ENCODE data around the gene LRRC4.

Gene LRRC4

DNA sequence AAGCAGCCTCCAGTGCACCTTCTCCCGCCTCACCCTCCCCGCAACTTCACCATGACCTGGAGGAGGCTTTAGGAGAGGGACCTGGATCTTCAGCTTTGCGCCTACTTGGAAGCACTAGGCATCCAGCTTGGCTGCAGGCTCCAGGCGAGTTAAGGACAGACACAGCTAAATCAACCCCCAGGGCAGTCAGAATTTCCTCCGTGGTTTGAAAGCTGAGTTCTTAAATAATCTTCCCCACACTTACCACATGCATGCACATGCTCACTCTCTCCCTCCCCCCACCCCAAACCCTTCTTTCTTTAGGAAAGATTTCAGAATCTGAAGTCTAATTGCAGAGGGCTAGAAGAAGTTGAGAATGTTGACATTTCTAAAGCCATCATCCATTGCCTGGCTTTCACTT is 36.7 kb upstream of the LRRC4 start:
- Histone ChIP-seq H3K4me1 (ENCODE audit: insufficient read depth, insufficient read length) (peaks cover 7% of the 10 kb centered on the region), H3K27me3 (ENCODE audit: insufficient read depth, insufficient read length) (no peaks in the 10 kb centered on the region), H3K9ac (ENCODE audit: insufficient read length, low read depth) (no peak overlapping the region), H3K9me3 (ENCODE audit: insufficient read depth, low read length) (no peaks in the 10 kb centered on the region), H3K36me3 (ENCODE audit: insufficient read depth, insufficient read length, low read length) (peaks cover 13% of the 10 kb centered on the region), H3K4me3 (ENCODE audit: insufficient read length, low read depth) (no peak overlapping the region)
- TF ChIP-seq YY1 (IDR thresholded peaks at IDR 0.05; ENCODE audit: insufficient read depth, insufficient read length) (no peak), ZNF274 (IDR thresholded peaks at IDR 0.05; ENCODE audit: low read depth, low read length) (no peak), SUZ12 (IDR thresholded peaks at IDR 0.05; ENCODE audit: extremely low read depth, insufficient read depth, insufficient read length) (no peak)
- DNase-seq (ENCODE audit: low read depth, low spot score): no peak

- H3K4me3 ChIP-seq (ENCODE audit: insufficient read length, low read depth): no peak overlapping the region
- peaks cover 11% of the 10 kb centered on the region for H3K36me3 ChIP-seq (ENCODE audit: insufficient read depth, insufficient read length, low read length)
- TF ChIP-seq ZNF274 (IDR thresholded peaks at IDR 0.05; ENCODE audit: low read depth, low read length): no peak
- TF ChIP-seq SUZ12 (IDR thresholded peaks at IDR 0.05; ENCODE audit: extremely low read depth, insufficient read depth, insufficient read length): no peak
- TF ChIP-seq YY1 (IDR thresholded peaks at IDR 0.05; ENCODE audit: insufficient read depth, insufficient read length): no peak
- H3K9me3 ChIP-seq (ENCODE audit: insufficient read depth, low read length): no peaks in the 10 kb centered on the region
- H3K9ac ChIP-seq (ENCODE audit: insufficient read length, low read depth): no peak overlapping the region
- H3K4me1 ChIP-seq (ENCODE audit: insufficient read depth, insufficient read length): peaks cover 7% of the 10 kb centered on the region
- H3K27me3 ChIP-seq (ENCODE audit: insufficient read depth, insufficient read length): no peaks in the 10 kb centered on the region
- no peak for DNase-seq (ENCODE audit: low read depth, low spot score)
Observed at GRCh38 chr7:128066858-128067257, 35.6 kb upstream of the LRRC4 start.

DNA sequence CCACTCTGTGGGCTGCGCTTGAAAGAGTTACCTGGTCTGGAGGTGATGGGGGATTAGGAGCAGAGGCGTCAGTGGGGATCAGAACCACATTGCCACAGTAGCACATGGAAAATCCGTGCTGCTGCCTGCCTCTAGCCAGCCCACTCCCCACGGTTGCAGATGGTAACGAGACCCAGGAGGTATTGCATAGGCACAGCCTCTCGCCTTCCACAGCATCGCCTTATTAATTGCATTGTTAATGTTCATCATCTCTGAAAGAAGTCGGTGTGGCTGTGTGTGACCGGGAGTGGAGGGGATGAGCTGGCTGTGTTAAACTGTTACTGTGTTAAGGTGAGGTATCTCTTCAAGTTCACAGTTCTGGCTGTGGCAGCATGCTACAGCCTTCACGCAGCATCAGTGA is 35.2 kb upstream of the LRRC4 start:
- Histone ChIP-seq H3K27me3 (ENCODE audit: insufficient read depth, insufficient read length) (no peaks in the 10 kb centered on the region), H3K4me1 (ENCODE audit: insufficient read depth, insufficient read length) (peaks cover 7% of the 10 kb centered on the region), H3K4me3 (ENCODE audit: insufficient read length, low read depth) (no peak overlapping the region), H3K9me3 (ENCODE audit: insufficient read depth, low read length) (no peaks in the 10 kb centered on the region), H3K36me3 (ENCODE audit: insufficient read depth, insufficient read length, low read length) (peaks cover 9% of the 10 kb centered on the region), H3K9ac (ENCODE audit: insufficient read length, low read depth) (no peak overlapping the region)
- no peak for DNase-seq (ENCODE audit: low read depth, low spot score)
- TF ChIP-seq ZNF274 (IDR thresholded peaks at IDR 0.05; ENCODE audit: low read depth, low read length) (no peak), YY1 (IDR thresholded peaks at IDR 0.05; ENCODE audit: insufficient read depth, insufficient read length) (no peak), SUZ12 (IDR thresholded peaks at IDR 0.05; ENCODE audit: extremely low read depth, insufficient read depth, insufficient read length) (no peak)

- TF ChIP-seq ZNF274 (IDR thresholded peaks at IDR 0.05; ENCODE audit: low read depth, low read length): no peak
- TF ChIP-seq YY1 (IDR thresholded peaks at IDR 0.05; ENCODE audit: insufficient read depth, insufficient read length): no peak
- no peak for TF ChIP-seq SUZ12 (IDR thresholded peaks at IDR 0.05; ENCODE audit: extremely low read depth, insufficient read depth, insufficient read length)
- no peak overlapping the region for H3K9ac ChIP-seq (ENCODE audit: insufficient read length, low read depth)
- H3K4me3 ChIP-seq (ENCODE audit: insufficient read length, low read depth): no peak overlapping the region
- H3K36me3 ChIP-seq (ENCODE audit: insufficient read depth, insufficient read length, low read length): peaks cover 9% of the 10 kb centered on the region
- H3K9me3 ChIP-seq (ENCODE audit: insufficient read depth, low read length): no peaks in the 10 kb centered on the region
- H3K27me3 ChIP-seq (ENCODE audit: insufficient read depth, insufficient read length): no peaks in the 10 kb centered on the region
- no peak for DNase-seq (ENCODE audit: low read depth, low spot score)
- H3K4me1 ChIP-seq (ENCODE audit: insufficient read depth, insufficient read length): peaks cover 9% of the 10 kb centered on the region
Observed at GRCh38 chr7:128065872-128066271, 34.6 kb upstream of the LRRC4 start.

GRCh38 chr7:128063088-128063487 is 31.9 kb upstream of the LRRC4 start:
- Histone ChIP-seq H3K27me3 (ENCODE audit: insufficient read depth, insufficient read length) (no peaks in the 10 kb centered on the region), H3K36me3 (ENCODE audit: insufficient read depth, insufficient read length, low read length) (peaks cover 7% of the 10 kb centered on the region), H3K9me3 (ENCODE audit: insufficient read depth, low read length) (no peaks in the 10 kb centered on the region), H3K9ac (ENCODE audit: insufficient read length, low read depth) (no peak overlapping the region), H3K4me1 (ENCODE audit: insufficient read depth, insufficient read length) (peaks cover 9% of the 10 kb centered on the region), H3K4me3 (ENCODE audit: insufficient read length, low read depth) (no peak overlapping the region)
- DNase-seq (ENCODE audit: low read depth, low spot score): no peak
- no peak for TF ChIP-seq ZNF274 (IDR thresholded peaks at IDR 0.05; ENCODE audit: low read depth, low read length)
- no peak for TF ChIP-seq SUZ12 (IDR thresholded peaks at IDR 0.05; ENCODE audit: extremely low read depth, insufficient read depth, insufficient read length)
- TF ChIP-seq YY1 (IDR thresholded peaks at IDR 0.05; ENCODE audit: insufficient read depth, insufficient read length): no peak

DNA sequence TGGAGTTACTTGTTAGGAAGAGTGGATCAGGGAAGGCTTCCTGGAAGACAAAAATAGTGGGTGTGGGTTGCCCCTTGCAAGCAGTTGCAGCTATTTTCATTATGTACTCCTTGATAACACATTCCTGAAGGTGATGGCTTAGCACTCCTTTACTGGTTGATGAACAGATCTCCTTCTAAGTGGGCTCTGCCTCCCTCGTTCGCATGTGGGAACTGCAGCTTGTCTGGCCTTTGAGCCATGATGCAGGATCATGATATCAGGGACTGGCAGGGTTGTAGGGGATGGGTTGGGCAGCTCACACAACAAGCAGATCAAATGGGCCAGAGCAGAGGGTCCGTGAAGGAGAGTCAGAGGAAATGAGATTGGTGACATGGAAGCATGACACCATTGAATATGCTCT is 28.8 kb upstream of the LRRC4 start:
- no peak overlapping the region for H3K9ac ChIP-seq (ENCODE audit: insufficient read length, low read depth)
- peaks cover 9% of the 10 kb centered on the region for H3K4me1 ChIP-seq (ENCODE audit: insufficient read depth, insufficient read length)
- no peak overlapping the region for H3K4me3 ChIP-seq (ENCODE audit: insufficient read length, low read depth)
- no peak for DNase-seq (ENCODE audit: low read depth, low spot score)
- H3K27me3 ChIP-seq (ENCODE audit: insufficient read depth, insufficient read length): no peaks in the 10 kb centered on the region
- TF ChIP-seq YY1 (IDR thresholded peaks at IDR 0.05; ENCODE audit: insufficient read depth, insufficient read length): no peak
- TF ChIP-seq ZNF274 (IDR thresholded peaks at IDR 0.05; ENCODE audit: low read depth, low read length): no peak
- TF ChIP-seq SUZ12 (IDR thresholded peaks at IDR 0.05; ENCODE audit: extremely low read depth, insufficient read depth, insufficient read length): no peak
- no peaks in the 10 kb centered on the region for H3K9me3 ChIP-seq (ENCODE audit: insufficient read depth, low read length)
- peaks cover 12% of the 10 kb centered on the region for H3K36me3 ChIP-seq (ENCODE audit: insufficient read depth, insufficient read length, low read length)

DNA sequence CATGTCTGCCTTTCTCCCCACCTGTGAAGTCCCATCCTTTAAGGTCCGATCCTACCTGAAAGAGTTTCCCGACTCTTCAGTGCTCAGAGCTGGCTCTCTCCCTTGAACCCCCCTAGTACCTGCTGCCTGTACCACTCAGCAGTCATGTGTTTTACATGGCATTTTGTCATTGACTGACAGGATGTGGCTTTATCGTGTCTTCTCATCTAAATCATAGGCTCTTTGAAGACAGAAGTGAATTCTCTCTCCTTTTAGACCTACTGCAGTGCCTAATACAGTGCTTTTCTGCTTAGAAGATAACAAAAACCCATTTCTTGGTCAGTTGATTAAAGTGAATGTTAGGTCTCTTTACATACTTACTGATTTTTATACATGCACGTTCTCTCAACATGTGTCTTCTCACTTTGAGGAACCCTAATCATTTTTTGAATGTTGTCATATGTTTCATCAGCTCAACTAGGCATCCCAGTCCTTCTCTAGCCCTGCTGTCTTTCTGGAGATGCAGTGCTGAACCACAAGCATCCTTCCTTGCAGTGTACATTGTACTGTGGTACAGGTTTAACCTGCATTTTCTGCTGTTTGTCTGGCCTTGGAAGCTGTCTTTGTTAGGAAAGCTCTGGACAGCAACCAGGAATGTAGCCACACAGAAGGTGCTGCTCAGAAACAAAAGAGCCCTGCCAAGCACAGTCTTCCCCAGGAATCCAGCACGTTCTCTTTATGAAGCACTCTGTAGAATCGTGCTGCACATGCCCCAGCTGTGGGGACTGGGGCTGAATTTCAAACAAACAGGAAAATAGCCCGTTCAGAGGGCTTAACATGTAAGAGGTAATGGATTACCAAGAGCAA is 28.1 kb upstream of the LRRC4 start:
- Histone ChIP-seq H3K36me3 (ENCODE audit: insufficient read depth, insufficient read length, low read length) (peaks cover 11% of the 10 kb centered on the region), H3K4me1 (ENCODE audit: insufficient read depth, insufficient read length) (peaks cover 9% of the 10 kb centered on the region), H3K9me3 (ENCODE audit: insufficient read depth, low read length) (no peaks in the 10 kb centered on the region), H3K4me3 (ENCODE audit: insufficient read length, low read depth) (no peak overlapping the region), H3K9ac (ENCODE audit: insufficient read length, low read depth) (no peak overlapping the region), H3K27me3 (ENCODE audit: insufficient read depth, insufficient read length) (no peaks in the 10 kb centered on the region)
- TF ChIP-seq YY1 (IDR thresholded peaks at IDR 0.05; ENCODE audit: insufficient read depth, insufficient read length): no peak
- TF ChIP-seq ZNF274 (IDR thresholded peaks at IDR 0.05; ENCODE audit: low read depth, low read length): no peak
- no peak for TF ChIP-seq SUZ12 (IDR thresholded peaks at IDR 0.05; ENCODE audit: extremely low read depth, insufficient read depth, insufficient read length)
- DNase-seq (ENCODE audit: low read depth, low spot score): no peak

Measured in NT2/D1 (cell line).